Inflammatory macrophage treated with lipopolysaccharide for 1 hour (primary cell): ENCODE data around the gene CHI3L2.

Source experiments
- DNase-seq, 2 donors: peaks; one replicate each; pipeline ENCODE4 v3.0.0-alpha.2; 2020 to 2022

The CHI3L2 gene

DNA sequence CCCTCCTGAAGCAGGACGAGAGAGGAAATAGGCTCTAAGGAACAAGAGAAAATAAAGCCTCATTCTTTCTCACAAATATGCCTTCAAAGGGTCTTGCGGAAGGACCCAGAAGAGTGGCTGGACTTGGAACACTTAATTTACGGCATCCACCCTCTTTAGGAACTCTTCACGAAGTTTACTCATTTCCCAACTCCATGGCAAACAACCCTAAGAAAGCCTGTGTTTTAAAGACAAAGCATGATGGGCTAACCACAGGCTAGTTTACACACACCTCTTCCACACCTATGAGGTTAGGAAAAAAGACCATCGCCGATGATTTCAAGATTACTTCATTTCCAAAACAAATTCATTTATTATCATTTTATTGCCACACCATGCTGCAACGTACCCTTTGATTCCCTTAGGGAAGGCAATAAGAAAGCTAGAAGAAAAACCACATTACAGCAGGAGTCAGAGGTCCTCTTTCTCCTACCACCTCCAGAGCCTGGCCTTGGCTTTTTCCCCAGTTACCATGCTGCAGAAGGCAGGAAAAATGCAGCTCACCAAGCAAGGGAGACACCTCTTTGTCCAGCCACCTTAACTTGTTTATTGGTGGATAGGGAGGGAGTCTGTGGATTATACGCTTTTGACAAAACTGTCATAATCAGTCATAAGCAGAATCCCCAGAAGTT is 29.6 kb downstream of the CHI3L2 start:
- DNase-seq: no peak

DNA sequence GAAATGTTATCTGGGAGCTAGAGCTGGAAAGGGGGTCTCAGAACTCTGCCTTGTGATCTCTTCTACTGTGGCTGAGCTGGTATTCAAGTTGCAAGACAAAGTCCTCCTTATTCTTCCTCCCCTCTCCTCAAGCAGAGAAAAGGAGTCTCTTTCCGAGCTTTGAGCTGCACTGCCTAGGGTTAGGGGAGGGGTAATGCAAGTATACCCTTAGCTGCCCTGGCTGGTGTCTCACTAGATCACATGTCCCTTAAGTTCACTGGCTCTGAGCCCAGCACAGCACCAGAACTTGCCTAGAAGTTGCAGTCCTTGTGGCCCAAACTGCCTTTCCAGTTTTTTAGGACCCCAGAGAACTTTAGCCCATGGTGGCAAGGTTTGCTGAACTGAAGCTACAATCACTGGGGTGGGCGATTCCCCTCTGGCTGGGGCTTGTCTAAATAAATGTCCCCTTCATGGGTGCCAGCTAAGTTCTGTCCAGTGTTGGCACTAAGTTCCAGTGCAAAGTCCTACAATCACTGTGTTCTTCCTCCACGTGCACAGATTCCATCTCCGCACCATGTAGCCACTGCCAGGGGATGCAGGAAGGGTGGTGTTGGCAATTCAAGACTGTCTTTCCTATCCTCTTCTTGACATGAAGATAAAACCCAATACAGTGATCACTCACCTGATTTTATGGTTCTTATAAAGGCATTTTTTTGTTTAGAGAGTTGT is 40.4 kb downstream of the CHI3L2 start:
- DNase-seq: no peak

DNA sequence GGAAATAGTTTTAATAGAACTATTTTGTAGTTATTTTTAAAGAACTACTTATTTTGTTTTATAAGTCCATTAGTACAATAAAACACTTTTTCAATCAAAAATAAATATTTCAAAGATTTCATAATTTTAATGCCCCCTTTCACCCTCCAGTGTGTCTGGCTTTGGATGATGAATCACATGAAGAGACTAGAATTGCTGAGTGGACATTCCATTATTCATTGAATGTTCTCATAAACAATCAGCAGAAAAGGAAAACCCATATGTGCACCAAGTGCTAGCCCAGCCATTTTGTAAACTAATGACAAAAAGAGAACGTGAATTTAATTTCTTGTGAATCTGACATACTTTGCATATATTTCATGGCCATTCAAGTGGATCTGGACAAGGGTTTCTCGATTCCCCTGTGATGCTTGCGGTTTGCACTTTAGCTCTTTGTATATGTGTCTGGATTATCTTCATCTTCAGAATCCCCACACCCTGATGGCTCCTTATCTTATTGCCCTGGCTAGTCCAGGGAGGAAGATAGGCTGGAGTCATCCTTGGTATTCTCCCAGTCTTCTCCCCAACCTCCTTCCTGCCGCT is 42.4 kb downstream of the CHI3L2 start:
- DNase-seq: no peak

DNA sequence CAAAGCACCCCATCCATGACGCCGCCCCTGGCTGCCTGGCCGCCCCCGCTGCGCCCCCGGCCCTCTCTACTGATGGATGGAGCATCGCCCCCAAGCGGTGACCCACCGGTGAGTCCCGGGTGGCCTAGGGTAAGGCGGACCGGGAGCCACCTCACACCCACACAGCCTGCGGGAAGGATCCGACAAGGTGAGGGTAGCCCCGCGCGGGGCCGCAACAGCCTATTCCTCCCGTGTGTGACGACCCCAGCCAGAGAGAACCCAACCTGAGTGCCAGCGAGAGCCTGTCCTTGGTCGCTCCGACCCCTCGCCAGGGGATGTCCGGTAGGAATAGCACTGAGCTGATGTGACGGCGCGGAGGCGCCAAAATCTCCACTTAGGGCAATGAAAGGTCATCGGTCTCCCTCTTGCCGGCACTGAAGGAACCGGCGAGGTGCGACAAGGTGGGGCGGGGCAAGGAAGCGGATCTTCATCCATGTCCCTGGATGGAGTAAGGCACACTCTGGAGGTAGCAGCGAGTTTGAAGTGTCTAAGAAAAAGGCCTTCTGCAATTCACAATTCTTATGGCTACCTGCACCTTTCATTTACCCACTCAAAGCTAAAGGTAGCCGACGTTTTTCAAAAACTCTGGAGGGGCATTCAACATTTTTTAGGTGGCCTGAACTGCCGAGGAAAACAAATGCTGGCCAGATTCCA is 43.4 kb downstream of the CHI3L2 start:
- DNase-seq: no peak

DNA sequence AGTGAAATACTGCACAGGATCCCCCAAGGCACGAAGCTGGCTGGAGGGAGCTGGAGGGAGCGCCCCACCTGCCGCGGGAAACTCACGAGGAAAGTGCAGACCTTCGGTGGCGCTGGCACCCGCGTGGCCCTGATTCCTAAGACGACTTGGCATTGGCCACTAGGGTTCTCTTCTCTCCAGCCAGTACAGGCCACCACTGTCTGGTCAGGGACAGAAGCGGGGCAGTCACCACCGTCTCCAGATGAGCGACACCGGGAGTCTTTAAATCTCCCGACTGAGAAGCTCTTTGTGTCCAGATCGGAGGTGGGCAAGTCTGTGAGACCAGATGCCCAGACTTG is 43.9 kb downstream of the CHI3L2 start:
- no peak for DNase-seq

DNA sequence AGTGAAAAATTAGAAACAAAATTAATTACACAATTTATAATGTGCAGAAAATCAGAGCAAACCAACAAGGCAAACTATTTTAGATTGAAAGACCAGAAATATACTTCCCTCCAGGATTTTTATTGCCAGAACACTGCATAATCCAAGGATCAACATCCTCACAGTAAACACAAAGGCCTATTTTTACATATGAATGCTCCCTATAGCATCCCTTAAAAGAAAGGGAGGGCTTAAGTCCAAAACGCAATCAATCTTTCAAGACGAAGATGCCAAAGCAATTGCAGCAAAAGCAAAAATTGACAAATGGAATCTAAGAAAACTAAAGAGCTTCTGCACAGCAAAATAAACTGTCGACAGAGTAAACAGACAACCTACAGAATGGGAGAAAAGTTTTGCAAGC is 44.6 kb downstream of the CHI3L2 start:
- DNase-seq: no peak

DNA sequence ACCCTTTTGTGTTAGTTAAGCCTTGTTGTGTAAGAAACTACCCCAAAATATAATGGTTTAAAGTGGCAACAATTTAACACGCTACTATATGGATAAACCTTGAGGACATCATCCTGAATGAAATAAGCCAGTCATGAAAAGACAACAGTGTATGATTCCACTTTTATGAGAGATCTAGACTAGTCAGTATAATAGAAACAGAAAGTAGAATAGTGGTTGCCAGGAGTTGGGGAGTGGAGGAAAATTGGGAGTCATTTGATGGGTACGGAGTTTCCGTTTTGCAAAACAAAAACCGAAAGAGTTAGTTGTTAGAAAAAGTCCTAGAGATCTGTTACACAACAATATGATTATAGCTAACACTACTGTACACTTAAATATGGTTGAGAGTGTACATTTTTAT is 47.1 kb downstream of the CHI3L2 start:
- peak; percentile 32 to 54 for DNase-seq

DNA sequence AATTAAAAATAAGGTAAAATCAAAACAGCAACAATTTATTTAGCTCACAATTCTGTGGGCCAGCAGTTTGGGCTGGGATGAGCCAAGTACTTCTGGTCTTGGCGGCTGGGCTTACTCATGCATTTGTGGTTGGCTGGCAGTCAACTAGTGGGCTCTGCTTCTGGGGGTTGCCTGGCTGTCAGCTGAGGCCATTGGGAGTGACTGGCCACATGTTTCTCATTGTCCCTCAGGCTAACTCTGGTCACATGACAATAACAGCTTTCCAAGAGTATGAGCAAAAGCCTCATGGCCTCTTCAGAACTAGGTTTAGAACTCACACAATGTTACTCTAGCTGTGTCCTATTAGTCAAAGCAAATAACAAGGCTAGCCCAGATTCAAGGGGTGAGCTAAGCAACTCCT is 47.6 kb downstream of the CHI3L2 start:
- peak; percentile 6 to 38 for DNase-seq

DNA sequence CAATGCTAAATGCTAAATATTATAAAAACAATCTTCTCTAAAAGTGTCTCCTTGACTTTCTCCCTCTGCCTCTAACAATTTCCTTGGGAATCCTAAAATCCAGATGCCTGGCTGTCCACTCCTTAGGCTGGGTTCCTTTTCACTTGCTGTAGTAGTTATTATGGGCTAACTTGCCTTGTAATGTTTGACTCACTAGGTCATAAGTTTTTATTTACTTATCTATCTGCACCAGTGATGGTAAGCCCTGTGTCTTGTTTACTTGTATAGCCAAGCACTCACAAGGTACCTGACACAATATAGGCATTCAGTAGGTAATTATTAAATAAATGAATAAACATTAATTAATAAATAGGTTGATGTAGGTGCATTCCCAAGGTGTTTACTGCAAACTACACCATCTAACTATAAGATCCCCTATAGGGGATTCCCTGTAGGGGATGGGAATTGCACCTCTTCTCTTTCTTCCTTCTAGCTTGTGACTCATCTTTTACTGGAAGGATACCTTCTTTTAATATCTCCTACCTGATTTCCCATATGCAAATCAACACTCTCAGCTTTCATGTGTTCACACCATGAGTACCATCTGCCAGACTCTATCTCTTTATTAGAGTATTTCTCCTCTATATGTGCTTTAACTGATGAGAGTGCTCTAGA is 48.4 kb downstream of the CHI3L2 start:
- DNase-seq: no peak

DNA sequence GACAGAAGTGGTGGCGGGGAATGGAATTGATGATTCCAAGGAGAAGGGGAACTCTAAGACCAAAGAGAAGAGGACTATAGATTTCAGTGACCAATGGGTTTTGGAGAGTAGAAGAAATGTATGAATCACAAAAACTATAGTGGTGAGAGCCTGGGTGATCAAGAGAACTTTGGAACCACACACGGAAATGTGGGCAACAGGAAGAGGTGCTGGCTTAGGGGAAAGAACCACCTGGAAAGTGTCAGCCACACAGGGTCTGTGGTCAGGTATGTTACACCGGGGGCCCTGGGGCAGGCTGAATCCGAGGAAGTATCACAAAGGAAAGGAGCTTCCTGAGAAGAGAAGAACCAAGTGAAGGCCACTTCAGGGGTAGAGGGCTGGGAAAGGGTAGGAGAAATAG is 51.6 kb downstream of the CHI3L2 start:
- DNase-seq: no peak

DNA sequence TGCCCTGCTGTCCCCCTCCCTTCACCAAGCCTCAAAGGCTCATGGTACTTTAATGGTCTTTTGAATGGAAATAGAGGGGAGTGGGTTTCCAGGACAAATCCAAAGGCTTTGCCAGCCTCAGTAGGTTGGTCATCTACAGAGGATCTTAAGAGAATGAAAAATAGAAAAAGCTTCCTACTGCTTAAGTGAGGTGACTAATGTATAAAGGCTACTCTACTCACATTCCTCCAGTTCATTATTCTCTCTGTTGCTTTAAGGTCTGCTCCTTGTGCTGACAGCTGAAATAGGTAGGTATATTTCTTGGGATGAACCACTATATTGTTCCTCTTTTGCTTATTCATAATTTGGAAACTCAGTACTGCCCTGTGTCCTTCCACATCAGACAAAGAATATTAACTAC is 52.8 kb downstream of the CHI3L2 start:
- no peak for DNase-seq

DNA sequence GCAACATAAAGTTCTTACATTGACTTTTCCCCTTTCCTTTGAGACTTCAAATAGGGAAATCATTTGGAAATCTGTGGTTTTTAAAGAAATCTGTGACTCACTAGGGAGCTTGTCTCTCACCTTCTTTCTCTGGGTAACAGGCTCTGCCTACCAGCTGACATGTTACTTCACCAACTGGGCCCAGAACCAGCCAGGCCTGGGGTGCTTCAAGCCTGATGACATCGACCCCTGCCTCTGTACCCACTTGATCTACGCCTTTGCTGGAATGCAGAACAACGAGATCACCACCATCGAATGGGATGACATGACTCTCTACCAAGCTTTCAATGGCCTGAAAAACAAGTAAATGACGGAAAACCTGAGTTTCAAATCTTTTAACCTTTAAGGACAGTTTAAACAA is 53.9 kb downstream of the CHI3L2 start:
- peak; percentile 6 to 75 for DNase-seq

DNA sequence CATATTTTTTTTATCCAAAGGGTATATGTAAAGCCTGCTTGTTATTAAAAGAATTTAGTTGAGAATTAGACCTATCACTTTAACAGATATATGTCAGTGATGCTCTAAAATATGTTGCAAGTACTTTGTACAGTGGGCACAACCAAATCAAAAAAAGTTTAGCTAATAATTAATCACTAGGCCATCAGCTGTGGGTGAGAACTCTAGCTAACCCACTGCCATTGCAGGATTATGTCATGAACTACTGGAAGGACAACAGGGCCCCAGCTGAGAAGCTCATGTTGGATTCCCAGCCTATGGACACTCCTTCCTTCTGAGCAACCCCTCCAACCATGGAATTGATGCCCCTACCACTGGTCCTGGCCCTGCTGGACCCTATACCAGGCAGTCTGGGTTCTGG is 56.3 kb downstream of the CHI3L2 start:
- no peak for DNase-seq

DNA sequence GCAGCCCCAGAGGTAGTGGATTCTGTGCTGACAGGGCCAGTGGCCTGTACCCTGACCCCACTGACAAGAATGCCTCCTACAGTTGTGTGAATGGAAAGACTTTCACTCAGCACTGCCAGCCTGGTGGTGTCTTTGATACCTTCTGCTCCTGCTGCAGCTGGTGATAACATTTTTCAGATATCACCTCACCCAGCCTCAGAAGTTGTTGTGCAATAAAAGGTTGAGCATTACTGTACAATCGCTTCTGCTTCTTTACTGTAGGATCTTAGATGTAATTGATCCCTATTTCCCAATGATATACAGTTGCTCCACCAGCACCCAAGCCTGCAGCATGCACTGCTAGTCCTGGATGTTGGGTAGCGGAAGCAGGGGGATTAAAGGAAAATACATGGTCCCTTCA is 58.4 kb downstream of the CHI3L2 start:
- DNase-seq: no peak

DNA sequence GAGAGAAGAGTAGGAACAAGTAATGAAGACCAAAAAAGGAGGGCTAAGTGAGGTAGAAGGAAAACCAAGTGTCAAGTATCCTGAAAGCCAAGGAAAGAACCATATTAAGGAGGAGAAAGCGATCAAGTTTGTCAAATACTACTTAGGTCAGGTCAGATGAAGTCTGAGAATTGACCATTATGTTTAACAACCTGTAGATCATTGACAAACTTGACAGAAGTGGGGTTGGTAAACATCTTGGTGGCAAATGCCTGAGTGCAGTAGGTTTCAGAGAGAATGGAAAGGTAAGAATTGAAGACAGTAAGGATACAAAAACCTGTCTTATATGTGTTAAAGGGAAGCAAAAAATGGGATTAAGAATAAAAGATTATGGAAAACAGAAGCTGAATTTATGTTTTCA is 59.4 kb downstream of the CHI3L2 start:
- DNase-seq: no peak

DNA sequence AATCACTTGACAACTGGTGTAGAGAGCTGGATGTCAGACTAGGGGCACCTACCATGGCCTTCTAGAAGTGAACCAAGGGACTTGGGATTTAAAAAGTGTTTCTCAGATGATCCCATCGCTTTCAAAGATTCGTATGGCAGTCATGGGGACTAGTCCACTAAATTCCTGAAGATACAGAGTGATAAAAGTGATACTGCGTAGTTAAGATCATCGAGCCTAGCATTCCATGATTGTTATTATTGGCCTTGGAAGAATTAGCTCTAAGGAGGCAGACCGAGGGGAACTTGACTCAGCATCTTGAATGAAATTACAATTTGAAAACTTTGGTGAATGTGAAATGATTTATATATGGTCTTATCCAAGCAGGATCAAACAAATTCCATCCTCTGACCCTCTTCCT is 61.9 kb downstream of the CHI3L2 start:
- DNase-seq: no peak

DNA sequence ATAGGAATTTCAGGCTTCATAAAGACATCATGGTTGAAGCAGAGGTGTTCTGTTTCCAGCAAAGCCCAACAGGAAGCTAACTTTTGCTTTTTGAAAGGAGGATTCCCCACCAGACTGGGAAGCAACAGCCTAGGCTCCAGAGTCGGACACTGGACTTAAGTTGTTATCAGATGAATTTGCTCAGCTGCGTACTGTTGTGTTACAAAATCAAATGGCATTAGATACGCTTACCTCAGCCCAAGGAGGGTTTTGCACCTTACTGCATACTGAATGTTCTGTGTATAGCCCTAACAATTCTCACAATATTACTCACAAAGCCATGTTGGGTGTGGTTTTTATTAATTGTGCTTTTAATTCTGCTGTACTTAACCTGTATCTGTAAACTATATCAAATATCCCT is 62.6 kb downstream of the CHI3L2 start:
- no peak for DNase-seq

DNA sequence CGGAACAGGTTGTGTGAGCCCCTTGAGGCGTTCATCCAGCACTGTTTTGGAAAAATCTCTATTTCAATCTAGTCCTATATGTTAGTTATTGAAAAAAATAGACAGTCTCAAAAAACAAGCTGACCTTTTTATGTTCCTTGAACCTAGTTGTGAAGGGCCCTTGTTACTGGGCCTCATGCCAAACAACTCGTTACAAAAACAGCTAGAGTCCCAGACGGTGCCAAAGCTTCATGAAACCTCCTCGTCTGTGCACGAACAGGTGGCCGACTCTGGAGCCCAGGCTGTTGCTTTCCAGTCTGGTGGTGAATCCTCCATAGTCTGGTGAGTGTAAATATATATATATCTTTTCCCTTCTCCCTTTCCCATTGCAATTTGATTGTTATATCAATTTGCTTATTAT is 63.1 kb downstream of the CHI3L2 start, which contains the start of gene CHIA:
CHIA (plus strand) TSS at position 222 of the 400 bp plus-strand sequence. CDS start 19,617 bp downstream, outside the sequence.
- DNase-seq: no peak
